NCI-H128 (cell line): ENCODE data around the gene OLIG1.

Source experiments
- DNase-seq: peaks from one replicate; lab custom pipeline; 2025; ENCODE audit not compliant: unreplicated experiment; lab: John Stamatoyannopoulos, UW

Gene OLIG1

GRCh38 chr21:33069994-33070743 lies at the start of gene OLIG1:
Gene OLIG1, plus strand, starts transcription at chr21:33070141. Its CDS starts 106 bp downstream, at chr21:33070247.
- DNase-seq: peak; percentile 28

DNA sequence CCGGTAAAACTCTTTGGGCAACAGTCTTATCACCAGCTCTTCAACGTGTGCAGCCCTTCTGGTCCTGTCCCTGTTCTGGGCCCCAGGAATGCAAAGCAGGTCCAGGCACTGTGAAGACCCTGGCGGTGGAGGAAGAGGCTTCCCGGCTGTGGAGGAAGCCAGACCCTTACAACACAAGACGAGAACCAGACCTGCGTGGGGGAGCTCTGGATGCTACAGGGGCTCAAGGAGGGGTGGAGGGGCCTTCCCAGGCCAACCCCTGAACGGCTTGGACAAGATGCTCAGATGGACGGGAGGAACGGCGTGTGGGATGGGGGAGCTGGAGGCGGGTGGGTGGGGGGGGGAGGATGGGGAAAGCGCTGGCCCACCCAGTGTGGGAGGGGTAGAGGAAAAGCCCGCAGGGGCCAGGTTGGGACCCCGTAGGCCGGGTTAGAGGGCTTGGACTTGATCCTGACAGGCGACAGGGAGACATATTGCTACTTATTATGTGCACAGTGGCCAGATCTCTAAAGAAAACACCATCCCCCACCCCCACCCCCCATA lies 49.3 kb upstream of the OLIG1 start:
- no peak for DNase-seq

DNA sequence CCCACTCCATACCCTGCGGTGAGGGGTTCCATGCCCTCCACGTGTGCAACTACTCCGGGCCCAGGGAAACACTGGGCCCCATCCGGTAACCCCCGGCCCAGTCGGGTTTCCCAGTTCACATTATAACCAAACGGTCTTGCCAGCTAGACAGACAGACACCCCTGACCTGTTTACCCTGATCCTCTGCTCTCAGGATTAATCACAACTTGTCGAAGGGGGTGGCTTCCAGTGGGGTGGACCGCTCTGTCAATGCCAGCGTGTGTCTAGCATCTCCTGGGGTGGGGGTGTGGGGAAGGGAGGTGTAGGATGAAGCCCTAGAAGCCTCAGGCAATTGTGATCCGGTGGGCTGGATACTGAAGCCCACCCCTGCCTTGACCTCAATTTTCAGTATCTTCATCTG lies 48.8 kb upstream of the OLIG1 start:
- DNase-seq: no peak

DNA sequence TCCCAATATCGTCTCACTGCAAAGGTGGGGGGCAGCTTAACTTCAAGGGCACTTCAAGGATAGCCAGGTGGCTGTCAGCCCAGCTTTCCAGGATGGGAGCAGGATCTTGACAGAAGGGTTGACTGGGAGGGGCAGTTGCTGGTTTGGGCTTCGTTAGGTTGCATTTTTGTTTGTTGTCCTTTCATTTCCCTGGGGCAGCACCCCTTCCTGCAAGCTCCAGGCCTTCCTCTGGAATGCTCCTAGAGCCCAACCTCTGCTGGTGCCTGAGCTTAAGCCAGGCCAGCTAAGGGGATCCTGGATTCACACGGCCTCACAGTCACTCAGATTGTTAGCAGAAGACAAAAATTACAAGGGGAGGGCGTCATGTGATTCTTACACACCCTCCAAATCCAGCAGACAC lies 48.3 kb upstream of the OLIG1 start:
- no peak for DNase-seq

DNA sequence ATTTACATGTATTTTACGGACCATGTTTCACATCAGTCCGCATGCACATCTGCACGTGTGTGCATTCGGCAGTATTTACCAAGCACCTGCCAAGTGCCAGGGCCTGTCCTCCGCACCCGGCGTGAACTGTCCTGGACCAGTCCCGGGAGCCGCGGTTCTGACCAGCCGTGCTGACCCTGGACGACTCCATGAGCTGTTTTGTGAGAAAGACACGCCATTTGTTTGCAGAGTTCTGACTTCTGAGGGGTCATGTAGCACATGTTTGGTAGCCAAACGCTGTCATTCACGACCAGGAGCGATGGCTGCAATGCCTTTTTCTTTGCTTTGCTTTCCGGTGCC lies 47.5 kb upstream of the OLIG1 start:
- no peak for DNase-seq

GRCh38 chr21:33022828-33023573 lies 46.9 kb upstream of the OLIG1 start:
- no peak for DNase-seq

GRCh38 chr21:33023574-33024200 lies 46.3 kb upstream of the OLIG1 start:
- no peak for DNase-seq

GRCh38 chr21:33024201-33025103 lies 45.5 kb upstream of the OLIG1 start:
- no peak for DNase-seq

DNA sequence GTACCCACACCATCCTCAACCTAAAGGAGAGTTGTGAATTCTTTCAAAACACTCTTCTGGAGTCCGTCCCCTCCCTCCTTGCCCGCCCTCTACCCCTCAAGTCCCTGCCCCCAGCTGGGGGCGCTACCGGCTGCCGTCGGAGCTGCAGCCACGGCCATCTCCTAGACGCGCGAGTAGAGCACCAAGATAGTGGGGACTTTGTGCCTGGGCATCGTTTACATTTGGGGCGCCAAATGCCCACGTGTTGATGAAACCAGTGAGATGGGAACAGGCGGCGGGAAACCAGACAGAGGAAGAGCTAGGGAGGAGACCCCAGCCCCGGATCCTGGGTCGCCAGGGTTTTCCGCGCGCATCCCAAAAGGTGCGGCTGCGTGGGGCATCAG lies 44.8 kb upstream of the OLIG1 start:
- DNase-seq: no peak

GRCh38 chr21:33025489-33026442 lies 44.2 kb upstream of the OLIG1 start, which contains the start of gene OLIG2:
Gene OLIG2, plus strand, starts transcription at chr21:33025935. Its CDS starts 928 bp downstream, at chr21:33026863.
- DNase-seq: no peak

DNA sequence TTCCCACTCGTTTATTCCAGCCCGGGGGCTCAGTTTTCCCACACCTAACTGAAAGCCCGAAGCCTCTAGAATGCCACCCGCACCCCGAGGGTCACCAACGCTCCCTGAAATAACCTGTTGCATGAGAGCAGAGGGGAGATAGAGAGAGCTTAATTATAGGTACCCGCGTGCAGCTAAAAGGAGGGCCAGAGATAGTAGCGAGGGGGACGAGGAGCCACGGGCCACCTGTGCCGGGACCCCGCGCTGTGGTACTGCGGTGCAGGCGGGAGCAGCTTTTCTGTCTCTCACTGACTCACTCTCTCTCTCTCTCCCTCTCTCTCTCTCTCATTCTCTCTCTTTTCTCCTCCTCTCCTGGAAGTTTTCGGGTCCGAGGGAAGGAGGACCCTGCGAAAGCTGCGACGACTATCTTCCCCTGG lies 43.5 kb upstream of the OLIG1 start:
- DNase-seq: no peak

GRCh38 chr21:33026878-33027400 lies 43.0 kb upstream of the OLIG1 start:
- DNase-seq: no peak

DNA sequence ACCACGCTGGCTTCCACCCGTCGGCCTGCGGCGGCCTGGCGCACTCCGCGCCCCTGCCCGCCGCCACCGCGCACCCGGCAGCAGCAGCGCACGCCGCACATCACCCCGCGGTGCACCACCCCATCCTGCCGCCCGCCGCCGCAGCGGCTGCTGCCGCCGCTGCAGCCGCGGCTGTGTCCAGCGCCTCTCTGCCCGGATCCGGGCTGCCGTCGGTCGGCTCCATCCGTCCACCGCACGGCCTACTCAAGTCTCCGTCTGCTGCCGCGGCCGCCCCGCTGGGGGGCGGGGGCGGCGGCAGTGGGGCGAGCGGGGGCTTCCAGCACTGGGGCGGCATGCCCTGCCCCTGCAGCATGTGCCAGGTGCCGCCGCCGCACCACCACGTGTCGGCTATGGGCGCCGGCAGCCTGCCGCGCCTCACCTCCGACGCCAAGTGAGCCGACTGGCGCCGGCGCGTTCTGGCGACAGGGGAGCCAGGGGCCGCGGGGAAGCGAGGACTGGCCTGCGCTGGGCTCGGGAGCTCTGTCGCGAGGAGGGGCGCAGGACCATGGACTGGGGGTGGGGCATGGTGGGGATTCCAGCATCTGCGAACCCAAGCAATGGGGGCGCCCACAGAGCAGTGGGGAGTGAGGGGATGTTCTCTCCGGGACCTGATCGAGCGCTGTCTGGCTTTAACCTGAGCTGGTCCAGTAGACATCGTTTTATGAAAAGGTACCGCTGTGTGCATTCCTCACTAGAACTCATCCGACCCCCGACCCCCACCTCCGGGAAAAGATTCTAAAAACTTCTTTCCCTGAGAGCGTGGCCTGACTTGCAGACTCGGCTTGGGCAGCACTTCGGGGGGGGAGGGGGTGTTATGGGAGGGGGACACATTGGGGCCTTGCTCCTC lies 42.3 kb upstream of the OLIG1 start:
- no peak for DNase-seq

GRCh38 chr21:33028287-33028670 lies 41.7 kb upstream of the OLIG1 start:
- no peak for DNase-seq

- DNase-seq: no peak
Observed at GRCh38 chr21:33028773-33029384, 41.1 kb upstream of the OLIG1 start.

DNA sequence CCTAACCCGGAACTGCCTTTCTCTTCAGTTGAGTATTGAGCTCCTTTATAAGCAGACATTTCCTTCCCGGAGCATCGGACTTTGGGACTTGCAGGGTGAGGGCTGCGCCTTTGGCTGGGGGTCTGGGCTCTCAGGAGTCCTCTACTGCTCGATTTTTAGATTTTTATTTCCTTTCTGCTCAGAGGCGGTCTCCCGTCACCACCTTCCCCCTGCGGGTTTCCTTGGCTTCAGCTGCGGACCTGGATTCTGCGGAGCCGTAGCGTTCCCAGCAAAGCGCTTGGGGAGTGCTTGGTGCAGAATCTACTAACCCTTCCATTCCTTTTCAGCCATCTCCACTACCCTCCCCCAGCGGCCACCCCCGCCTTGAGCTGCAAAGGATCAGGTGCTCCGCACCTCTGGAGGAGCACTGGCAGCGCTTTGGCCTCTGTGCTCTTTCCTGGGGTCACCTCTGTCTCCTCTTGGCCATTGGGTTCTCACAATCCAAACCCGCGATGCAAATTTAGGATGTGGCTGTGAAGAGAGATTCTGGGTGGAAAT lies 40.5 kb upstream of the OLIG1 start:
- no peak for DNase-seq

GRCh38 chr21:33029975-33030461 lies 39.9 kb upstream of the OLIG1 start:
- DNase-seq: no peak

DNA sequence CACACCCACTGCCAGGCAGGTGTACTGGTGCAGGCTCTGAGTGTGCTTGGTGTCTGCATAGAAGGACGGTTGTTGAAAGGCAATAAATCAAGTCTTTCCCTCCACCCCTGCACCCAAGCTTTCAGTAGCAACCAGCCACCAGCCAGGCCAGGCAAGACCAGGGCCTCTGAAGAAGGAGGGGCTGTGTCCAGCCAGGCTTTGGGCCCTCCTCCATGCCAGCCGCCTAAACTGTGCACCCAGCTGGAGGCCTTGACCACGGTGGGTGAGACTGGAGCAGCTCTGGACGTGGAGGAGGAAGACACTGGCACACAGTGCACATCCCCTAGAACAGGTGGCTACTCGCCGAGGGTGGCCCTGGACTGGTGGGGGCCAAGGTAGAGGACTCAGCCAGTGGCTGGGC lies 39.3 kb upstream of the OLIG1 start:
- no peak for DNase-seq
